ENCODE measurements around the gene FAM209B. TPM values are rescaled to one million over a fixed set of nuclear protein-coding genes. Genes with fewer than 3 reads are reported as not detected.
A peak's percentile ranks its signal among the peaks of the same experiment; 100 is the strongest.

The FAM209B gene
- total and polyA plus RNA-seq, 9 of the 15 experiments (the other 6 are each of a cell fraction or from before 2014, with no cell fraction given): 0.34 to 0.40 (median 0.36) TPM; not detected in 6

DNA sequence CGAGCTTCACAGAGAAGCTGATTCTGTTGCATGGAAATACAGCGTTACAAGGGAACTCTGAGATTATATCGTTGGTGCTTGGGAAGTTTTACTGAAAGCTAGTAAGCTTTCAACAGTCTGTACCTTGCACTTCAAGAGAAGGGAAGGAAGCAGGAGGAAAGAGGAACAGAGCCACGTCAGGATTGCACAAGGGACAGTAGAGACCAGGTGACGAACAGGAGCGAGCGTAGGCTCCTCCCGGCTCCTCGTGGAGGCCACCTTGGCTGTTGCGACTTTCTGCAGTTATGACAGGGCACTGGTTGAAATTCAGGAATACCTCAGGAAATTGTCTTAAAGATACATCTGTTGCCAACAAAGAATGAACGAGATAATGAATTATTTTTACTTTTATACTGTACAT, 45.8 kb upstream of the FAM209B start:
- Histone ChIP-seq H3K9me1 (ENCODE audit: control insufficient read depth, insufficient read depth, low read length) (no peaks in the 10 kb centered on the region), H3K79me2 (ENCODE audit: control insufficient read depth, insufficient read depth, low read length) (no peaks in the 10 kb centered on the region), H3K4me3 (no peak overlapping the region), H2AFZ (ENCODE audit: low read depth, low read length) (no peak overlapping the region), H3K9ac (ENCODE audit: insufficient read depth in 1 of 2, low read depth in 2 of 2, low read length in 2 of 2) (no peak overlapping the region), H3K27ac (ENCODE audit: extremely low read depth, low read depth, low read length) (no peak overlapping the region), H3K9me3 (replicated peaks; ENCODE audit: control insufficient read depth, insufficient read depth, low read depth, low read length) (no peaks in the 10 kb centered on the region), H3K4me2 (ENCODE audit: insufficient read depth, low read length) (no peak overlapping the region), H3K36me3 (ENCODE audit: control insufficient read depth, insufficient read depth, low read length) (peaks cover 76% of the 10 kb centered on the region), H3K27me3 (ENCODE audit: control insufficient read depth in 2 of 2, insufficient read depth in 2 of 2, low read length in 2 of 2) (no peaks in the 10 kb centered on the region), H4K20me1 (replicated peaks; ENCODE audit: control insufficient read depth, insufficient read depth, low read length) (no peaks in the 10 kb centered on the region; the same call in 1 of the 2 replicates), H3K4me1 (replicated peaks in 1 of 2; ENCODE audit: control insufficient read depth in 2 of 2, insufficient read depth in 2 of 2, low read length in 2 of 2) (no peaks in the 10 kb centered on the region)
- POLR2A ChIA-PET: no interaction called here
- TF ChIP-seq, protein P1, sequence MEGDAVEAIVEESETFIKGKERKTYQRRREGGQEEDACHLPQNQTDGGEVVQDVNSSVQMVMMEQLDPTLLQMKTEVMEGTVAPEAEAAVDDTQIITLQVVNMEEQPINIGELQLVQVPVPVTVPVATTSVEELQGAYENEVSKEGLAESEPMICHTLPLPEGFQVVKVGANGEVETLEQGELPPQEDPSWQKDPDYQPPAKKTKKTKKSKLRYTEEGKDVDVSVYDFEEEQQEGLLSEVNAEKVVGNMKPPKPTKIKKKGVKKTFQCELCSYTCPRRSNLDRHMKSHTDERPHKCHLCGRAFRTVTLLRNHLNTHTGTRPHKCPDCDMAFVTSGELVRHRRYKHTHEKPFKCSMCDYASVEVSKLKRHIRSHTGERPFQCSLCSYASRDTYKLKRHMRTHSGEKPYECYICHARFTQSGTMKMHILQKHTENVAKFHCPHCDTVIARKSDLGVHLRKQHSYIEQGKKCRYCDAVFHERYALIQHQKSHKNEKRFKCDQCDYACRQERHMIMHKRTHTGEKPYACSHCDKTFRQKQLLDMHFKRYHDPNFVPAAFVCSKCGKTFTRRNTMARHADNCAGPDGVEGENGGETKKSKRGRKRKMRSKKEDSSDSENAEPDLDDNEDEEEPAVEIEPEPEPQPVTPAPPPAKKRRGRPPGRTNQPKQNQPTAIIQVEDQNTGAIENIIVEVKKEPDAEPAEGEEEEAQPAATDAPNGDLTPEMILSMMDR (IDR thresholded peaks at IDR 0.05 in 2 of 3, conservative IDR thresholded peaks at IDR 0.05 in 1 of 3; ENCODE audit: insufficient read depth in 2 of 3, low read depth in 1 of 3, low read length in 3 of 3): no peak
- no peak for TF ChIP-seq HCFC1 (IDR thresholded peaks at IDR 0.05; ENCODE audit: low read depth, low read length)
- no peak for TF ChIP-seq RBM22 (IDR thresholded peaks at IDR 0.05; ENCODE audit: low read depth, low read length, poor library complexity, severe bottlenecking)
- BruUV-seq (replicated peaks): no TSS peak
- CTCF ChIA-PET (ENCODE audit: low intra/inter-chr PET ratio): no interaction called here
- in situ Hi-C loops (cut with MboI): no loop called here
- 87% methylated on average over 11 of the region's 11 CpGs for WGBS (ENCODE audit: insufficient coverage, low coverage, missing lambda C conversion rate)
- intact Hi-C loops (cut with micrococcal nuclease): no loop called here
- FAIRE-seq (peak; percentile 11), DNase-seq (ENCODE audit: extremely low read depth in 1 of 4, low spot score in 3 of 4) (no peak), ATAC-seq (no peak)

DNA sequence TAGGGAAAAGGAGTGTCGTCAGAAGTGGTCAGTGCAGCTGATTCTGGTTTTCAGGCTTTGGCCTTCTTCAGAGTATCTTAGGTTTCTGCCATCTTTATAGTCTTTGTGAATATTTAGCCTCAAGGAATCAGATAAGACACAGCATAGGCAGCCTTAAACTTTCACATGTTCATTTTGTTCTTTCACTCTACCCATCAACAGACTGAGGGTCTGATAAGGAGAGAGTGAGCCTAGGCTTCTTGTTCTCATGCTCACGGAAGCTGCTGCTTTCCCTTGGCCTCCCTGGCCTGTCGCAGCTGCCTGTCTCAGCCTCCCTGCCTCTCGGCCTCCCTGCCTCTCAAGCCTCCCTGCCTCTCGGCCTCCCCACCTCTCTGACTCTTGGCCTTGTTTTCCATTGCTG, 44.5 kb upstream of the FAM209B start:
- POLR2A ChIA-PET: interaction anchor here (1.5 kb wide), 1 partner anchor 96 kb away, joined by 3 read pairs; the partner anchor contains the start of genes AURKA and CSTF1
- Histone ChIP-seq H3K4me2 (ENCODE audit: insufficient read depth, low read length) (no peak overlapping the region), H3K36me3 (ENCODE audit: control insufficient read depth, insufficient read depth, low read length) (peaks cover 69% of the 10 kb centered on the region), H2AFZ (ENCODE audit: low read depth, low read length) (no peak overlapping the region), H3K9ac (ENCODE audit: insufficient read depth in 1 of 2, low read depth in 2 of 2, low read length in 2 of 2) (no peak overlapping the region), H3K79me2 (ENCODE audit: control insufficient read depth, insufficient read depth, low read length) (no peaks in the 10 kb centered on the region), H3K9me1 (ENCODE audit: control insufficient read depth, insufficient read depth, low read length) (no peaks in the 10 kb centered on the region), H3K9me3 (replicated peaks; ENCODE audit: control insufficient read depth, insufficient read depth, low read depth, low read length) (no peaks in the 10 kb centered on the region), H4K20me1 (replicated peaks; ENCODE audit: control insufficient read depth, insufficient read depth, low read length) (no peaks in the 10 kb centered on the region; the same call in 1 of the 2 replicates), H3K4me3 (no peak overlapping the region), H3K4me1 (replicated peaks in 1 of 2; ENCODE audit: control insufficient read depth in 2 of 2, insufficient read depth in 2 of 2, low read length in 2 of 2) (no peaks in the 10 kb centered on the region), H3K27ac (ENCODE audit: extremely low read depth, low read depth, low read length) (no peak overlapping the region), H3K27me3 (ENCODE audit: control insufficient read depth in 2 of 2, insufficient read depth in 2 of 2, low read length in 2 of 2) (no peaks in the 10 kb centered on the region)
- in situ Hi-C loops (cut with MboI) (no loop called here), intact Hi-C loops (cut with micrococcal nuclease) (no loop called here)
- ATAC-seq: no peak
- no TSS peak for BruUV-seq (replicated peaks)
- CTCF ChIA-PET (ENCODE audit: low intra/inter-chr PET ratio): no interaction called here
- 82% methylated on average over 5 of the region's 5 CpGs for WGBS (ENCODE audit: insufficient coverage, low coverage, missing lambda C conversion rate)
- FAIRE-seq: no peak
- no peak for DNase-seq (ENCODE audit: extremely low read depth in 1 of 4, low spot score in 3 of 4)
- TF ChIP-seq CBX2 (IDR thresholded peaks at IDR 0.05; ENCODE audit: insufficient read depth, low read length, poor library complexity, severe bottlenecking): no peak
- TF ChIP-seq RBM25 (IDR thresholded peaks at IDR 0.05; ENCODE audit: low read depth, low read length, severe bottlenecking): peak; percentile 16

Measured in K562 (cell line).